HG03558 (cell line): Measurements from ENCODE around the gene NQO2.

Source experiments
- ATAC-seq: cut with Tn5 transposase; IDR thresholded peaks from one replicate; pipeline ENCODE4 v1.9.1; 2021; ENCODE audit warnings: moderate number of reproducible peaks; ENCODE audit not compliant: unreplicated experiment; ENCODE audit errors: extremely low read depth

The NQO2 gene

DNA sequence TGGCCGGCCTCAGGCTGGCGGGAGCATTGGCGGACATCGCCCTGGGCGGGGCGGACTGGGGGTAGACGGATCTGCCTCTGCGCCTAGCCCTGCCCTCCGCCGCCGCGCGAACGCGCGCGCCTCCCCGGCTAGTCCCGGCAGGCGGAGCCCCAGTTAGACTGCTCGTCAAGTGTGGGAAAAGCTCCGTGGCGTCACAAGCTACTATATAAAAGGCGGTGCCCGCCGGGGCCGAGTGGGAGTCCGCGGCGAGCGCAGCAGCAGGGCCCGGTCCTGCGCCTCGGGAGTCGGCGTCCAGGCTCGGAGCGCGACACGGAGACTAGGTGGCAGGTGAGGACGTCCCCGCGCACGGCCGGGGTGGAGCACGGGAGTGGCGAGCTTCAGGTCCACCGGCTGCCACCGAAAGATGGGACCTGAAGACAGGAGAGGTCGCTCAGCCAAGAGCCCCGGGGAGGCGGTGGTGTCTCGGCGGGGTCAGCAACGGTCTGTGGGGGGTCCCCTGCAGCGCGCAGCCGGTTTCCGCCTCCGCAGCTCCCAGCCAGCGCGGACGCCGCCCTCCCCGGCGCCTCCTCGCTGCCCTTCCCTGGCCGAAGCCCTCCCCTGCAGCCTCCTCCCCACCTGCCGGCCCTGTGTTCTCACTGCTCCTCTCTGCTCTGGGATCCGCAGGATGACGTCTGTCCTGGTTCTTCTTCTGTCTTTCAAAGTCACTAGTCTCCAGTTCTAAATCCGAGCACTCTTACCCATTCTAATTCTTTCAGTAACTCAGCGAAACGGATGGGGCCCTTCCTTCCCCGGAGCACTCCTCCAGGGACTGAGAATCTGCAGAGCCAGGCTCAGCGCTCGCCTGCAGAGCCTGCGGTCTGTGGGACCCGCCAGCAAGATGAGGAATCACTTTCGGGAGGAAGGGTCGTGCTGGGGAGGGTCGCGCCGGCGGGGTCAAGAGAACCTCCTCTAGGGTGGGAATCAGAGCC is 64.3 kb downstream of the NQO2 start:
- peak; percentile 34 for ATAC-seq

DNA sequence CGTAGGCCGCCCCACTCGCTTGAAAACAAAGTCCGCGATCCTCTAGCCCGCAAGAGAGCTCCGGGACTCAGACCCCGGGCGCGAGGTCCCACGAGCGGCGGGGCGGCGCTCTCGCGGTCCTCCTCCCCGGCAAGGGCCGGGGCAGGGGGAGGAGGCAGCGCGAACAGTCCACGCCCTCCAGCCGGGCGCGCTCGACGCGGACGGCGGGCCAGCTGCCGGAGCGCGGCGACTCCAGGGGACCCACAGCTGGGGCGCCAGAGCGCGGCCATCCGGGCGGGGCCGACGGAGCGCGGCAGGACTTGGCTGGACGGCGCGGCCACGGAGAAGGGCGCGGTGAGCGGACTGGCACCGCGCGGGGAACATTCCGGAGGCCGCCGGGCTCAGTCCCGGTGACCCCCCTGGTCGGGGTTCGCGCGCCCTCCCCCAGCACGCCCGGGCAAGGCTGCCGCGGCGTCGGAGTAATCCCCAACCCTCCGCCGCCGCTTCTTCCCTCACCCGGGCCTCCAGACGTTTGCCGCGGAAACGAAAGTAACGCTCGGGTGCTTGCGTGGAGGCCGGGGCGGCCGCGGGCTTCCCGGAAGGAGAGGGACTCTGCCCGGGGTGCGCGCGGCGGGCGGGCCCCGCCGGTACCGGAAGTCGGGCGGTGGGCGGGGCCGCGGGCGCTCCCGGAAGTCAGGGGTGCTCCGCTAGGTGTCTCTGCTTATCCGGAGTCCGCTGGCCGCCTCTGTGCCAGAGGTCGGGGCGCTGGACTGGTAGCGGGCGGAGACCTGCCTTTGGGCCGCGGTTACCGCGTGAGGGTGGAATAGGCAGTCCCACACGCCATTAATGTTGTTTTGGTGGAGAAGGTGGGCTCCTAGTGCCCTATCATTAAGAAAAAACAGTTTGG is 68.9 kb downstream of the NQO2 start, which contains the start of gene RIPK1:
TSS of gene RIPK1 (plus strand) at position 166 of the 886 bp plus-strand sequence. CDS start 8,330 bp downstream, outside the sequence.
- ATAC-seq: peak; percentile 46
